ENCODE data around the gene PANK4.

Gene PANK4

GRCh38 chr1:2537784-2538115 lies 11.4 kb upstream of the PANK4 start:
- Histone ChIP-seq H3K27ac (no peak overlapping the region), H3K4me2 (no peak overlapping the region), H3K27me3 (ENCODE audit: insufficient read depth, low read depth) (peaks cover 49% of the 10 kb centered on the region), H3K79me2 (ENCODE audit: insufficient read depth, low read depth) (no peaks in the 10 kb centered on the region), H3K36me3 (ENCODE audit: insufficient read depth) (no peaks in the 10 kb centered on the region), H3K4me1 (ENCODE audit: low read depth, poor library complexity, severe bottlenecking) (peaks cover 7% of the 10 kb centered on the region), H2AFZ (ENCODE audit: low read depth) (no peak overlapping the region), H4K20me1 (ENCODE audit: insufficient read depth) (no peaks in the 10 kb centered on the region), H3K9ac (no peak overlapping the region), H3K4me3 (IDR thresholded peaks at IDR 0.05; ENCODE audit: insufficient read depth, low read depth, low read length) (no peak overlapping the region)
- TF ChIP-seq, protein P1, sequence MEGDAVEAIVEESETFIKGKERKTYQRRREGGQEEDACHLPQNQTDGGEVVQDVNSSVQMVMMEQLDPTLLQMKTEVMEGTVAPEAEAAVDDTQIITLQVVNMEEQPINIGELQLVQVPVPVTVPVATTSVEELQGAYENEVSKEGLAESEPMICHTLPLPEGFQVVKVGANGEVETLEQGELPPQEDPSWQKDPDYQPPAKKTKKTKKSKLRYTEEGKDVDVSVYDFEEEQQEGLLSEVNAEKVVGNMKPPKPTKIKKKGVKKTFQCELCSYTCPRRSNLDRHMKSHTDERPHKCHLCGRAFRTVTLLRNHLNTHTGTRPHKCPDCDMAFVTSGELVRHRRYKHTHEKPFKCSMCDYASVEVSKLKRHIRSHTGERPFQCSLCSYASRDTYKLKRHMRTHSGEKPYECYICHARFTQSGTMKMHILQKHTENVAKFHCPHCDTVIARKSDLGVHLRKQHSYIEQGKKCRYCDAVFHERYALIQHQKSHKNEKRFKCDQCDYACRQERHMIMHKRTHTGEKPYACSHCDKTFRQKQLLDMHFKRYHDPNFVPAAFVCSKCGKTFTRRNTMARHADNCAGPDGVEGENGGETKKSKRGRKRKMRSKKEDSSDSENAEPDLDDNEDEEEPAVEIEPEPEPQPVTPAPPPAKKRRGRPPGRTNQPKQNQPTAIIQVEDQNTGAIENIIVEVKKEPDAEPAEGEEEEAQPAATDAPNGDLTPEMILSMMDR (conservative IDR thresholded peaks at IDR 0.05; ENCODE audit: low read depth, low read length), result no peak

DNA sequence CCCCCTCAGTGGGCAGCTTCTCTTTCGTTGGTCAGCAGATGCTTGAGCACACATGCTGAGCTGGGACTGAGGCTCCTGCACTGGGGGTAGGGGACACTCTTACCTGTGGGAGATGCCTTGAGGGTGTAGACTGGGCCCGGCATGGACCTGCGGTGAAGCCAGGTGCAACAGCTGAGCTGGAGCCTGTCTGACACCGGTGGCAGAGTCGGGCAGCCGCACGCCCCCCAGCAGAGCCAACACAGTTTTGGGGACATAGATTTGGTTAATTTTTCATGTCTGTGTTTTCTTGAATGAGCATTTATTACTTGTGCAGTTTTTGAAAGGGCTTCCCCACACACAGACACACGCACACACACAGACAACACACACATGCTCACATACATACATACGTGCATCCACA lies 9.6 kb upstream of the PANK4 start:
- no peaks in the 10 kb centered on the region for H3K4me1 ChIP-seq (ENCODE audit: low read depth, poor library complexity, severe bottlenecking)
- peaks cover 66% of the 10 kb centered on the region for H3K27me3 ChIP-seq (ENCODE audit: insufficient read depth, low read depth)
- no peaks in the 10 kb centered on the region for H3K79me2 ChIP-seq (ENCODE audit: insufficient read depth, low read depth)
- H4K20me1 ChIP-seq (ENCODE audit: insufficient read depth), result no peaks in the 10 kb centered on the region
- no peak overlapping the region for H2AFZ ChIP-seq (ENCODE audit: low read depth)
- H3K4me2 ChIP-seq, result no peak overlapping the region
- H3K36me3 ChIP-seq (ENCODE audit: insufficient read depth), result no peaks in the 10 kb centered on the region
- no peak overlapping the region for H3K27ac ChIP-seq
- no peak overlapping the region for H3K9ac ChIP-seq
- H3K4me3 ChIP-seq (IDR thresholded peaks at IDR 0.05; ENCODE audit: insufficient read depth, low read depth, low read length), result no peak overlapping the region
- TF ChIP-seq, protein P1 (conservative IDR thresholded peaks at IDR 0.05; ENCODE audit: low read depth, low read length), result no peak

DNA sequence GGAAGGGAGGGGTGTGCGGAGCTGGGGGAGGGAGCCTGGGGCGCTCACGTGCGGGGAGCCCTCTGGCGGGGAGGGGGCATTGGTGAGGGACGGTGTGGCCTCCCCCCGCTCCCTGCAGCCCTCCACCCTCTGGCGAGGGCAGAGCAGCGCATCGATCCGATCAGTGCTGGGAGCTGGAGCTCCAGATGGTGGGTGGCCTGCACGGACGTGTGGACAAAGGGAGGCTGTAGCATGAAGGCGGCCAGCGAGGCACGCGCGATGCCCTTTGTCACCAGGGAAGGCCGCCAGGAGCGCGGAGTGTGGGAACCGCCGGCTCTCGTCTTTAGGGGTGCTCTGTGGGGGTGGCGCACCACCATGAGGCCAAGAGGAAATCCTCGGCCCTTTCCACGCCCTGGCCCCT lies 9.1 kb upstream of the PANK4 start:
- Histone ChIP-seq H3K79me2 (ENCODE audit: insufficient read depth, low read depth) (no peaks in the 10 kb centered on the region), H3K4me1 (ENCODE audit: low read depth, poor library complexity, severe bottlenecking) (no peaks in the 10 kb centered on the region), H4K20me1 (ENCODE audit: insufficient read depth) (no peaks in the 10 kb centered on the region), H3K36me3 (ENCODE audit: insufficient read depth) (no peaks in the 10 kb centered on the region), H3K4me2 (no peak overlapping the region), H3K4me3 (IDR thresholded peaks at IDR 0.05; ENCODE audit: insufficient read depth, low read depth, low read length) (no peak overlapping the region), H3K9ac (no peak overlapping the region), H3K27ac (no peak overlapping the region), H3K27me3 (ENCODE audit: insufficient read depth, low read depth) (peaks cover 72% of the 10 kb centered on the region), H2AFZ (ENCODE audit: low read depth) (no peak overlapping the region)
- TF ChIP-seq, protein P1 (conservative IDR thresholded peaks at IDR 0.05; ENCODE audit: low read depth, low read length), result no peak

GRCh38 chr1:2534687-2535441 lies 8.5 kb upstream of the PANK4 start:
- no peaks in the 10 kb centered on the region for H4K20me1 ChIP-seq (ENCODE audit: insufficient read depth)
- H3K79me2 ChIP-seq (ENCODE audit: insufficient read depth, low read depth), result no peaks in the 10 kb centered on the region
- H3K9ac ChIP-seq, result no peak overlapping the region
- TF ChIP-seq, protein P1 (conservative IDR thresholded peaks at IDR 0.05; ENCODE audit: low read depth, low read length), result no peak
- H3K36me3 ChIP-seq (ENCODE audit: insufficient read depth), result no peaks in the 10 kb centered on the region
- peaks cover 73% of the 10 kb centered on the region for H3K27me3 ChIP-seq (ENCODE audit: insufficient read depth, low read depth)
- H3K27ac ChIP-seq, result no peak overlapping the region
- no peaks in the 10 kb centered on the region for H3K4me1 ChIP-seq (ENCODE audit: low read depth, poor library complexity, severe bottlenecking)
- no peak overlapping the region for H2AFZ ChIP-seq (ENCODE audit: low read depth)
- no peak overlapping the region for H3K4me2 ChIP-seq
- no peak overlapping the region for H3K4me3 ChIP-seq (IDR thresholded peaks at IDR 0.05; ENCODE audit: insufficient read depth, low read depth, low read length)

Measured in KMS-11 (cell line).